ENCODE results near the gene MARK3.
A peak's percentile ranks its signal among the peaks of the same experiment; 100 is the strongest.

The MARK3 gene

DNA sequence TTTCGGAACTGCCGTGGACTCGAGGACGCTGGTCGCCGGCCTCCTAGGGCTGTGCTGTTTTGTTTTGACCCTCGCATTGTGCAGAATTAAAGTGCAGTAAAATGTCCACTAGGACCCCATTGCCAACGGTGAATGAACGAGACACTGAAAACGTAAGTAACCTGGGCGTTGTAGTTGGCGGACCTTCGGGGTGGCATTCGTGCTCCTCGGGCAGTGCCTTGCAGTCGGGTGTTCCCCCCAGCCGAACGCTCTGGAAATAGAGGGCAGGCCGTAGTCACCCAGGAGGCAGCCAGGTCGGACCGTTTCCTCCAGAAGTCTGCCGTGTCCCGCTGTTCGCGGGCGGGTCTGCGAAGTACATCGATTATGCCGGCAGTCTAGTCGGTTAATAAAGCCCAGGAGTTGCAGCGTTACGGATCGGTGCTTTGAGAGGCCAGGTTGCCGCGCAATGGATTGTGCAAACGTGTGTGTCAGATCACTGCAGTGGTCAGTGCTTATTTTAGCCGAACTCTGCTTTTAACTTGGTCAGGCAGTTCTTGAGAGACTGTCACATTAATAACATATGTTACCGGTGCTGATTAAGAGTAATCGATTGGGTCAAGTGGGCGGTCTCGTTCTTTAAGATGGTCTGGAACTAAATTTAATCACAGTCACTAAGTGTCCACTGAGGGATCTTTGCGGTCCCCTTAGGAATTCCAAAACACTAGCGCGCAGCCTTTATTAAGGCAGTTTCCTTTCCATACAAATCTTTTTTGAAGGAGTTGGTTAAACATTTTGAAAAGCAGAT is 906 bp downstream of the MARK3 start:
- Histone ChIP-seq H3K27ac (ENCODE audit: low read depth, low read length) (peak overlapping the region; percentile 94; the same call in 1 of the 2 replicates), H3K4me1 (ENCODE audit: insufficient read depth, low read length) (peaks cover 5% of the 10 kb centered on the region; the same call in 1 of the 2 replicates)
- 2% methylated on average over 44 of the region's 44 CpGs for WGBS

GRCh38 chr14:103386713-103387329 is 1.6 kb downstream of the MARK3 start:
- Histone ChIP-seq H3K4me1 (ENCODE audit: insufficient read depth, low read length) (peaks cover 5% of the 10 kb centered on the region; the same call in 1 of the 2 replicates), H3K9ac (ENCODE audit: low read depth, low read length) (peak overlapping the region; percentile 88; the same call in 1 of the 2 replicates), H3K4me3 (ENCODE audit: low read length) (peak overlapping the region; percentile 94)

More for the DNA sequence above, 906 bp downstream of the MARK3 start:
- Histone ChIP-seq H3K27me3 (ENCODE audit: insufficient read depth, low read length) (peaks cover 10% of the 10 kb centered on the region), H3K9me3 (ENCODE audit: insufficient read depth, low read depth, low read length) (peaks cover 2% of the 10 kb centered on the region; the same call in 1 of the 2 replicates), H3K36me3 (ENCODE audit: insufficient read depth, low read length) (no peaks in the 10 kb centered on the region), H3K4me3 (ENCODE audit: low read length) (peak overlapping the region; percentile 94), H3K9ac (ENCODE audit: low read depth, low read length) (peak overlapping the region; percentile 88)

DNA sequence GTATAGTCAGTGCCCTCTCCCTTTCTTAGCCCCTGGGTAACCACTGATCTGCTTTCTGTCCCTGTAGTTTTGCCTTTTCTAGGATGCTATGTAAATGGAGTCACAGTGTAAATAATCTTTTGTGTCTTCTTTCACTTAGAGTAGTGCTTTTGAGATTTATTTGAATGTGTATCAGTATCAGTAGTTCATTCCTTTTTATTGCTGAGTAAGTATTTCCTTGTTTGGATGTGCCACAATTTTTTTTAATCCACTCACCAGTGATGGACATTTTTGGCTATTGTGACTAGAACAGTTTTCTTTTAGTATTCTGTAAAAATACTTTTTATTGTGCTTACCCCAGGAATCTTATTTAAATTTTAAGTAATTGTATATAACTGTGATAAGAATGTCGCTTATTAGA is 3.4 kb downstream of the MARK3 start:
- no peak overlapping the region for H3K4me3 ChIP-seq (ENCODE audit: low read length)
- H3K36me3 ChIP-seq (ENCODE audit: insufficient read depth, low read length), result no peaks in the 10 kb centered on the region
- H3K27me3 ChIP-seq (ENCODE audit: insufficient read depth, low read length), result peaks cover 6% of the 10 kb centered on the region
- H3K27ac ChIP-seq (ENCODE audit: low read depth, low read length), result no peak overlapping the region
- H3K4me1 ChIP-seq (ENCODE audit: insufficient read depth, low read length), result peaks cover 8% of the 10 kb centered on the region; the same call in 1 of the 2 replicates
- WGBS, result 91% methylated on average over 1 of the region's 1 CpG
- no peaks in the 10 kb centered on the region for H3K9me3 ChIP-seq (ENCODE audit: insufficient read depth, low read depth, low read length)
- no peak overlapping the region for H3K9ac ChIP-seq (ENCODE audit: low read depth, low read length)

More at GRCh38 chr14:103386713-103387329, 1.6 kb downstream of the MARK3 start:
- Histone ChIP-seq H3K9me3 (ENCODE audit: insufficient read depth, low read depth, low read length) (no peaks in the 10 kb centered on the region), H3K36me3 (ENCODE audit: insufficient read depth, low read length) (no peaks in the 10 kb centered on the region), H3K27me3 (ENCODE audit: insufficient read depth, low read length) (peaks cover 10% of the 10 kb centered on the region), H3K27ac (ENCODE audit: low read depth, low read length) (no peak overlapping the region)
- WGBS, result 29% methylated on average over 6 of the region's 9 CpGs

DNA sequence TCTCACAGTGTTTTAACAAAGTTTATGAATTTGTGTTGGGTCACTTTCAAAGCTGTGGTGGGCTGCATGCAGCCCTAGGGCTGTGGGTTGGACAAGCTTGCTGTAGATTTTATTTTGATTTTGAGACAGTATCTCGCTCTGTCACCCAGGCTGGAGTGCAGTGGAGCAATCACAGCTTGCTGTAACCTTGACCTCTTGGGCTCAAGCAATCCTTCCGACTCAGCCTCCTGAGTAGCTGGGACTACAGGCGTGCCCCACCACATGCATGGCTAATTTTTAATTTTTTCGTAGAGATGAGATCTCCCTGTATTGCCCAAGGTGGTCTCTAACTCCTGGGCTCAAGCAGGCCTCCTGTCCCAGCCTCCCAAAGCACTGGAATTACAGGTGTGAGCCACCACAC is 5.4 kb downstream of the MARK3 start:
- Histone ChIP-seq H3K36me3 (ENCODE audit: insufficient read depth, low read length) (no peaks in the 10 kb centered on the region), H3K4me1 (ENCODE audit: insufficient read depth, low read length) (peaks cover 12% of the 10 kb centered on the region), H3K4me3 (ENCODE audit: low read length) (no peak overlapping the region), H3K9me3 (ENCODE audit: insufficient read depth, low read depth, low read length) (no peaks in the 10 kb centered on the region), H3K27me3 (ENCODE audit: insufficient read depth, low read length) (no peaks in the 10 kb centered on the region), H3K27ac (ENCODE audit: low read depth, low read length) (no peak overlapping the region), H3K9ac (ENCODE audit: low read depth, low read length) (no peak overlapping the region)
- 92% methylated on average over 4 of the region's 4 CpGs for WGBS

DNA sequence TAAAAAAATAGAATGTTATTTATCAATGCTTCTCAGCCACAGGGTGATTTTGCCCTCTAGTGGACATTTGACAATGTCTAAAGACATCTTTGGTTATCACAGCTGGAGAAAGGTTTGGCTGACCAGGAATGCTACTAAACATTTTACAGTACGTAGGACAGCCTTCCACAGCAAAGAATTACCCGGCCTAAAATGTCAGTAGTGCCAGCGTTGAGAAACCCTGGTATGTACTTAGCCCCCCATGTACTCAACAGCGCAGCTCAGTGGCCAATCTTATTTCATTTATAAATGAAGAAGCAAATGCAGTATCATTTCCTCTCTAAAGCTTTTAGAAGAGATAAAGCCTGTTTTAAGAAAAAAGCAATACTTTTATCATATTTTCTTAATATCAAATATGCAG is 5.8 kb downstream of the MARK3 start:
- H3K9ac ChIP-seq (ENCODE audit: low read depth, low read length), result no peak overlapping the region
- H3K4me3 ChIP-seq (ENCODE audit: low read length), result no peak overlapping the region
- no peaks in the 10 kb centered on the region for H3K9me3 ChIP-seq (ENCODE audit: insufficient read depth, low read depth, low read length)
- no peaks in the 10 kb centered on the region for H3K27me3 ChIP-seq (ENCODE audit: insufficient read depth, low read length)
- H3K27ac ChIP-seq (ENCODE audit: low read depth, low read length), result no peak overlapping the region
- 55% methylated on average over 4 of the region's 4 CpGs for WGBS
- H3K4me1 ChIP-seq (ENCODE audit: insufficient read depth, low read length), result peaks cover 12% of the 10 kb centered on the region
- H3K36me3 ChIP-seq (ENCODE audit: insufficient read depth, low read length), result no peaks in the 10 kb centered on the region

- WGBS, result 92% methylated on average over 5 of the region's 5 CpGs
- no peak overlapping the region for H3K4me3 ChIP-seq (ENCODE audit: low read length)
- H3K9me3 ChIP-seq (ENCODE audit: insufficient read depth, low read depth, low read length), result no peaks in the 10 kb centered on the region
- no peaks in the 10 kb centered on the region for H3K27me3 ChIP-seq (ENCODE audit: insufficient read depth, low read length)
- peaks cover 7% of the 10 kb centered on the region; the same call in 1 of the 2 replicates for H3K4me1 ChIP-seq (ENCODE audit: insufficient read depth, low read length)
- H3K36me3 ChIP-seq (ENCODE audit: insufficient read depth, low read length), result no peaks in the 10 kb centered on the region
- no peak overlapping the region for H3K9ac ChIP-seq (ENCODE audit: low read depth, low read length)
- no peak overlapping the region for H3K27ac ChIP-seq (ENCODE audit: low read depth, low read length)
Observed at GRCh38 chr14:103392106-103392505, 6.9 kb downstream of the MARK3 start.

DNA sequence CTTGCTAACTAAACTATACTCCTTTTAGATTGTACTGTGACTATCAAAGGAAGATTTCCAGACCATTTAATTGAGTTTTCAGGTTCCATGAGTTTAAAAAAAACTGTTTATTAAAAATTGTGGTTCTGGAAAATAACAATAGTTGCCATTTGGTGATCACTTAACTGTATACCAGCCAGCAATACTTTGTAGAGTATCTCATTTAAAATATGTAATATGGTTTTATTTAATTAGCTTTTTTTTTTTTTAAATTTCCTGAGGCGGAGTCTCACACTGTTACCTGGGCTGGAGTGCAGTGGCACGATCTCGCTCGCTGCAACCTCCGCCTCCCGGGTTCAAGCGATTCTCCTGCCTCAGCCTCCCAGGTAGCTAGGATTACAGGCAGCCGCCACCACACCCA is 7.4 kb downstream of the MARK3 start:
- H3K27me3 ChIP-seq (ENCODE audit: insufficient read depth, low read length), result no peaks in the 10 kb centered on the region
- no peaks in the 10 kb centered on the region for H3K9me3 ChIP-seq (ENCODE audit: insufficient read depth, low read depth, low read length)
- no peak overlapping the region for H3K4me3 ChIP-seq (ENCODE audit: low read length)
- H3K4me1 ChIP-seq (ENCODE audit: insufficient read depth, low read length), result peaks cover 7% of the 10 kb centered on the region; the same call in 1 of the 2 replicates
- no peaks in the 10 kb centered on the region for H3K36me3 ChIP-seq (ENCODE audit: insufficient read depth, low read length)
- no peak overlapping the region for H3K27ac ChIP-seq (ENCODE audit: low read depth, low read length)
- 92% methylated on average over 8 of the region's 8 CpGs for WGBS
- H3K9ac ChIP-seq (ENCODE audit: low read depth, low read length), result no peak overlapping the region

DNA sequence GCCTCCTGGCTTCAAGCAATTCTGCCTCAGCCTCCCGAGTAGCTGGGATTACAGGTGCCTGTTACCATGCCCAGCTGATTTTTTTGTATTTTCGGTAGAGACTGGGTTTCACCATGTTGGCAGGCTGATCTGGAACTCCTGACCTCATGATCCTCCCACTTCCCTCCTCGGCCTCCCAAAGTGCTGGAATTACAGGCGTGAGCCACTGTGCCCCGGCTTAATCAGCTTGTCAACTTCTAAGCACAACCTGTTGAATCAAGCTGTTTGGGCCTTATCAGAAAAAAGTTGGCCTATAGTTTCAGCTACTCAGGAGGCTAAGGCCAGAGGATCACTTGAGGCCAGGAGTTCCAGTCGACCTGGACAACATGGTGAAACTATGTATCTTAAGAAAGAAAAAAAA is 7.9 kb downstream of the MARK3 start:
- no peak overlapping the region for H3K4me3 ChIP-seq (ENCODE audit: low read length)
- peaks cover 11% of the 10 kb centered on the region for H3K4me1 ChIP-seq (ENCODE audit: insufficient read depth, low read length)
- no peaks in the 10 kb centered on the region for H3K36me3 ChIP-seq (ENCODE audit: insufficient read depth, low read length)
- no peak overlapping the region for H3K27ac ChIP-seq (ENCODE audit: low read depth, low read length)
- H3K9ac ChIP-seq (ENCODE audit: low read depth, low read length), result no peak overlapping the region
- no peaks in the 10 kb centered on the region for H3K9me3 ChIP-seq (ENCODE audit: insufficient read depth, low read depth, low read length)
- H3K27me3 ChIP-seq (ENCODE audit: insufficient read depth, low read length), result no peaks in the 10 kb centered on the region
- 87% methylated on average over 6 of the region's 6 CpGs for WGBS

DNA sequence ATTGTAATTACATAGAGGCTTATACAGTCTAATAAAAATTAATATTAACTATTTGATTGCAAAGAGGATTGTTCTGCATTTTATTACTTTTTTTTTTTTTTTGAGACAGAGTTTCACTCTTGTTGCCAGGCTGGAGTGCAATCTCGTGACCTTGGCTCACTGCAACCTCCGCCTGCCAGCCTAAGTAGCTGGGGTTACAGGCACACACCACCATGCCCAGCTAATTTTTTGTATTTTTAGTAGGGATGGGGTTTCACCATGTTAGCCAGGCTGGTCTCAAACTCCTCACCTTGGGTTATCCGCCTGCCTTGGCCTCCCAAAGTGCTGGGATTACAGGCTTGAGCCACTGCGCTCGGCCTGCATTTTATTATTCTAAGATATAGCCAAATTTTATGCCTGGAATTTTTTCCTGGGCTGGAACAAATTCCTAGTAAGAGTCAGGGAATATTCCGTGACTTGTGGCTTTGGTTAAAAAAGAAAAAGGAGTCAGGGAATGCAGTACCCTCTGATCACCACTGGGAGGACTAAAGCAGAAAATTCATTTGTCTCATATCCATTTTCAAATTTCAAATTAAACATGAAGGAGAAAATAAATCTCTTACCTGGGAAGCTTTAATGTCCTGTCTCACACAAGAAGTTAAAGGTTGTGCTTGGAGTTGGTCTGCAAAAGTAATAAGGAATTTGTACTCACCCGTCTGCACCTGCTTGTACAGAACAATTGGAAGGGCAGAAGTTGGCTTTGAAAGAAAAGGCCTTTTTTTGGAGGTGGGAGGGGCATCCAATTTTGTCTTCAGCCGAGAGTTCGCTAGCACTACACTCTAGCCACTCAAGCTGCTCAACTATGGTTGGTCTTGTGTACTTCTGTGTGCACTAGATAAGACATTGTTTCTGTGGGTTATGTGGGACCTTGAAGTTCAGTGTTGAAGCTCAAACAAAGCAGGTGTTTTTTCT is 8.7 kb downstream of the MARK3 start:
- no peaks in the 10 kb centered on the region for H3K36me3 ChIP-seq (ENCODE audit: insufficient read depth, low read length)
- no peaks in the 10 kb centered on the region for H3K27me3 ChIP-seq (ENCODE audit: insufficient read depth, low read length)
- H3K9me3 ChIP-seq (ENCODE audit: insufficient read depth, low read depth, low read length), result no peaks in the 10 kb centered on the region
- H3K4me1 ChIP-seq (ENCODE audit: insufficient read depth, low read length), result peaks cover 18% of the 10 kb centered on the region
- no peak overlapping the region for H3K4me3 ChIP-seq (ENCODE audit: low read length)
- no peak overlapping the region for H3K9ac ChIP-seq (ENCODE audit: low read depth, low read length)
- 71% methylated on average over 9 of the region's 9 CpGs for WGBS
- H3K27ac ChIP-seq (ENCODE audit: low read depth, low read length), result no peak overlapping the region

DNA sequence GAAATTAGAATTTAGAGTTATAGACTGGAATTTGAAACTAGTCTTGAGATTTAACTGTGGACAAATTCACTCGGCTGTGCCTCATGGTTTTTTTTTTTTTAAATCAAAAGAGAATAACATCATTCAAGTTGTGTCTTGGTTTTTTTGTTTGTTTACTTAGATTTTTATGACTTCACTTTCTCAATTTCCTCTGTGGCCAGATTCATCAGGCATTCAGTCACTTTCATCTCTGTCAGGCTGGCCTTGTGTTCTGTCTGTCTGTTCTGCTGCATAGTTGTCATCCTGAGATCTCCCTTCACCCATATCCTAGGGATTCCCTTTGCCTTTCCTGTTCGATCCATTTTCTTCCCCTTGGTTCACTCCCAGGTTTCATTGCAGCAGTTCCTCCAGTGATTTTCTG is 10.0 kb downstream of the MARK3 start:
- Histone ChIP-seq H3K27ac (ENCODE audit: low read depth, low read length) (no peak overlapping the region), H3K9ac (ENCODE audit: low read depth, low read length) (no peak overlapping the region)

More for the DNA sequence above, 10.0 kb downstream of the MARK3 start:
- Histone ChIP-seq H3K4me1 (ENCODE audit: insufficient read depth, low read length) (peaks cover 18% of the 10 kb centered on the region), H3K4me3 (ENCODE audit: low read length) (no peak overlapping the region), H3K36me3 (ENCODE audit: insufficient read depth, low read length) (no peaks in the 10 kb centered on the region), H3K9me3 (ENCODE audit: insufficient read depth, low read depth, low read length) (0 out of 2 replicates have a peak, but pooled peaks cover 2% of the 10 kb centered on the region), H3K27me3 (ENCODE audit: insufficient read depth, low read length) (no peaks in the 10 kb centered on the region)
- 92% methylated on average over 2 of the region's 2 CpGs for WGBS
